Ovary (tissue), 9 donors: ENCODE measurements around the gene ST7. TPM values are rescaled to one million over a fixed set of nuclear protein-coding genes. Genes with fewer than 3 reads are reported as not detected.

ENCODE experiments used
- DNase-seq, 5 donors: peaks; one replicate each; pipeline ENCODE4 v3.0.0-alpha.2; 2019 to 2020
- H3K27ac ChIP-seq, 2 donors: fragments of 200-600 bp; one replicate each; pipeline versions ENCODE4 v1.5.1 to v1.8.0; 2019 to 2022
- H3K27me3 ChIP-seq: fragments of 200-600 bp; one replicate; pipeline ENCODE4 v1.8.0; 2022
- H3K36me3 ChIP-seq: fragments of 200-600 bp; sonication (generic); one replicate; pipeline ENCODE4 v1.5.1; 2019
- H3K4me1 ChIP-seq: one replicate; pipeline ENCODE4 v1.8.1; 2013; ENCODE audit warnings: mild to moderate bottlenecking, moderate library complexity; ENCODE audit not compliant: insufficient read depth
- H3K4me3 ChIP-seq: fragments of 200-600 bp; sonication (generic); one replicate; pipeline ENCODE4 v1.5.1; 2017
- H3K9me3 ChIP-seq, 2 donors: fragments of 200-600 bp in 1 of 2; sonication (generic) in 1 of 2; one replicate each; pipeline versions ENCODE4 v1.5.1 to v1.8.1; 2013 to 2019; ENCODE audit warnings: mild to moderate bottlenecking in 1 of 2, moderate library complexity in 1 of 2
- EP300 ChIP-seq: sonication (generic); formaldehyde crosslinking; IDR thresholded peaks from one replicate; pipeline ENCODE4 v1.6.1; 2017; ENCODE audit warnings: antibody characterized with exemption
- POLR2A ChIP-seq: fragments of 450-650 bp; IDR thresholded peaks from one replicate; pipeline ENCODE4 v1.6.1; 2017; ENCODE audit warnings: antibody characterized with exemption, mild to moderate bottlenecking, moderate library complexity
- WGBS, 3 donors: extraction: QIAGEN DNeasy Blood & Tissue Kit in 1 of 3; methylation state at CpG; one replicate each; pipeline versions ENCODE4 v1.1.5 to v1.1.7; 2013 to 2017; 5-methylcytosine and 5-hydroxymethylcytosine counted together
- intact Hi-C, 4 donors: fragments of 100-400 bp; cut with DNase I; formaldehyde crosslinking; loops; one replicate each; pipeline versions ENCODE4 v1.11.0 to v1.15.1; 2022 to 2023
- polyA plus RNA-seq, 2 donors: library from polyadenylated mRNA; stranded (reverse); fragments of 200-250 nt in 1 of 2; fragments of 350-450 nt in 1 of 2; fragmentation: Illumina TruSeq in 1 of 2; extraction: RNeasy Lipid Tissue Mini Kit (QIAGEN cat#74804) in 1 of 2; gene quantifications; one replicate each; pipeline ENCODE4 v1.2.3, GENCODE V29; 2013 to 2014
- total RNA-seq, 7 donors: library from RNA; depleted of rRNA in 2 of 7; stranded (reverse); fragments of >200 nt in 2 of 7; fragmentation: NEBNext Ultra II Directional in 3 of 7; extraction: Animal tissue kit (Norgen Biotek cat#: 25700) in 3 of 7; gene quantifications; one replicate each; pipeline versions ENCODE4 v1.1.0 to v1.2.4, GENCODE V29; 2016 to 2023
- TF ChIP-seq, protein P1 (sequence below), 3 donors: fragments of 450-650 bp in 2 of 3; fragments of 200-600 bp in 1 of 3; IDR thresholded peaks; one replicate each; pipeline versions ENCODE4 v1.5.1 to v1.8.0; 2016 to 2022; ENCODE audit warnings: antibody characterized with exemption in 3 of 3, mild to moderate bottlenecking in 1 of 3
- donor health status: DM: no; HTN: no; CAD: no; lungs with moderate emphysema.
- donor health status: DM: no; HTN: no; CAD: no.
- donor health status: Bipolar disorder and iron deficiency.
- donor health status: DM: yes; HTN: yes; CAD: no.
- donor health status: DM: no; HTN: no; CAD: no.
- donor health status: DM: yes; HTN: yes; CAD: no.

ST7 gene
- total and polyA plus RNA-seq, 9 donors, result 14.1 to 37.7 (median 18.8) TPM

- H3K4me3 ChIP-seq, result no peak overlapping the region
- TF ChIP-seq POLR2A, result no peak
- TF ChIP-seq, protein P1, sequence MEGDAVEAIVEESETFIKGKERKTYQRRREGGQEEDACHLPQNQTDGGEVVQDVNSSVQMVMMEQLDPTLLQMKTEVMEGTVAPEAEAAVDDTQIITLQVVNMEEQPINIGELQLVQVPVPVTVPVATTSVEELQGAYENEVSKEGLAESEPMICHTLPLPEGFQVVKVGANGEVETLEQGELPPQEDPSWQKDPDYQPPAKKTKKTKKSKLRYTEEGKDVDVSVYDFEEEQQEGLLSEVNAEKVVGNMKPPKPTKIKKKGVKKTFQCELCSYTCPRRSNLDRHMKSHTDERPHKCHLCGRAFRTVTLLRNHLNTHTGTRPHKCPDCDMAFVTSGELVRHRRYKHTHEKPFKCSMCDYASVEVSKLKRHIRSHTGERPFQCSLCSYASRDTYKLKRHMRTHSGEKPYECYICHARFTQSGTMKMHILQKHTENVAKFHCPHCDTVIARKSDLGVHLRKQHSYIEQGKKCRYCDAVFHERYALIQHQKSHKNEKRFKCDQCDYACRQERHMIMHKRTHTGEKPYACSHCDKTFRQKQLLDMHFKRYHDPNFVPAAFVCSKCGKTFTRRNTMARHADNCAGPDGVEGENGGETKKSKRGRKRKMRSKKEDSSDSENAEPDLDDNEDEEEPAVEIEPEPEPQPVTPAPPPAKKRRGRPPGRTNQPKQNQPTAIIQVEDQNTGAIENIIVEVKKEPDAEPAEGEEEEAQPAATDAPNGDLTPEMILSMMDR (IDR thresholded peaks at IDR 0.05), result no peak
- no peak for TF ChIP-seq EP300
- H3K36me3 ChIP-seq, result no peaks in the 10 kb centered on the region
- intact Hi-C loops, result no loop called here
- 57 to 77% (median 71%) methylated on average over 5 of the region's 5 CpGs for WGBS, 3 donors
- no peak overlapping the region for H3K27ac ChIP-seq
- peaks cover 2% of the 10 kb centered on the region for H3K4me1 ChIP-seq
- no peaks in the 10 kb centered on the region for H3K27me3 ChIP-seq
- H3K9me3 ChIP-seq, result no peaks in the 10 kb centered on the region
- DNase-seq, result no peak
Measured at GRCh38 chr7:117216436-117217069, 263.3 kb downstream of the ST7 start.

- DNase-seq, result no peak
- Histone ChIP-seq H3K27ac (no peak overlapping the region), H3K9me3 (no peaks in the 10 kb centered on the region), H3K27me3 (no peaks in the 10 kb centered on the region), H3K36me3 (no peaks in the 10 kb centered on the region), H3K4me1 (peaks cover 2% of the 10 kb centered on the region), H3K4me3 (no peak overlapping the region)
- TF ChIP-seq, protein P1 (IDR thresholded peaks at IDR 0.05), result no peak
- no peak for TF ChIP-seq EP300
- TF ChIP-seq POLR2A, result no peak
- WGBS, 3 donors, result 28 to 37% (median 29%) methylated on average over 6 of the region's 6 CpGs
- intact Hi-C loops, result no loop called here
Measured at GRCh38 chr7:117217106-117218035, 264.1 kb downstream of the ST7 start.

GRCh38 chr7:117218700-117219099, 265.4 kb downstream of the ST7 start:
- Histone ChIP-seq H3K27me3 (no peaks in the 10 kb centered on the region), H3K27ac (no peak overlapping the region), H3K9me3 (no peaks in the 10 kb centered on the region), H3K36me3 (no peaks in the 10 kb centered on the region), H3K4me3 (no peak overlapping the region), H3K4me1 (peaks cover 2% of the 10 kb centered on the region)
- DNase-seq, result no peak
- intact Hi-C loops, result no loop called here
- TF ChIP-seq EP300, result no peak
- 77 to 84% (median 80%) methylated on average over 4 of the region's 4 CpGs for WGBS, 3 donors

- 86 to 93% (median 87%) methylated on average over 8 of the region's 8 CpGs for WGBS, 3 donors
Measured at GRCh38 chr7:117219485-117219884, 266.2 kb downstream of the ST7 start.

More at GRCh38 chr7:117219485-117219884, 266.2 kb downstream of the ST7 start:
- Histone ChIP-seq H3K27ac (no peak overlapping the region), H3K4me3 (no peak overlapping the region), H3K27me3 (no peaks in the 10 kb centered on the region), H3K36me3 (no peaks in the 10 kb centered on the region), H3K4me1 (peaks cover 2% of the 10 kb centered on the region), H3K9me3 (no peaks in the 10 kb centered on the region)
- TF ChIP-seq, protein P1 (IDR thresholded peaks at IDR 0.05), result no peak
- no peak for TF ChIP-seq EP300
- TF ChIP-seq POLR2A, result no peak
- intact Hi-C loops, result no loop called here
- DNase-seq, result no peak
